GM18505 (cell line): ENCODE measurements around the gene COMTD1.
"Not testable (repeated sequence)": the region's sequence is repeated elsewhere in the genome, so short reads cannot be mapped to it uniquely, and the experiment has no call there.

ENCODE experiments used
- ATAC-seq: cut with Tn5 transposase; IDR thresholded peaks from one replicate; pipeline ENCODE4 v1.9.1; 2021; ENCODE audit not compliant: unreplicated experiment
- POLR2A ChIP-seq: IDR thresholded peaks from 4 replicates; pipeline ENCODE4 v1.6.1; 2011; ENCODE audit warnings: borderline replicate concordance; ENCODE audit not compliant: insufficient read depth, insufficient read length; ENCODE audit errors: extremely low read depth

Gene COMTD1

GRCh38 chr10:75203724-75204123 lies 32.0 kb downstream of the COMTD1 start:
- no peak for ATAC-seq

GRCh38 chr10:75203046-75203620 lies 32.6 kb downstream of the COMTD1 start:
- ATAC-seq, result not testable (repeated sequence)

More at GRCh38 chr10:75203724-75204123, 32.0 kb downstream of the COMTD1 start:
- TF ChIP-seq POLR2A, result no peak

- no peak for TF ChIP-seq POLR2A
- ATAC-seq, result no peak
Measured at GRCh38 chr10:75202321-75203045, 33.3 kb downstream of the COMTD1 start.

- no peak for TF ChIP-seq POLR2A
- no peak for ATAC-seq
Measured at GRCh38 chr10:75201793-75202307, 33.9 kb downstream of the COMTD1 start.

GRCh38 chr10:75199949-75200348 lies 35.8 kb downstream of the COMTD1 start:
- ATAC-seq, result not testable (repeated sequence)

- no peak for ATAC-seq
- no peak for TF ChIP-seq POLR2A
Measured at GRCh38 chr10:75197906-75198305, 37.9 kb downstream of the COMTD1 start.

GRCh38 chr10:75197066-75197465 lies 38.7 kb downstream of the COMTD1 start:
- ATAC-seq, result no peak
- no peak for TF ChIP-seq POLR2A

- no peak for TF ChIP-seq POLR2A
- ATAC-seq, result no peak
Measured at GRCh38 chr10:75195035-75195763, 40.6 kb downstream of the COMTD1 start.

- not testable (repeated sequence) for ATAC-seq
Measured at GRCh38 chr10:75194625-75195024, 41.1 kb downstream of the COMTD1 start.

GRCh38 chr10:75191821-75192568 lies 43.8 kb downstream of the COMTD1 start:
- no peak for ATAC-seq
- no peak for TF ChIP-seq POLR2A

GRCh38 chr10:75189266-75190096 lies 46.3 kb downstream of the COMTD1 start:
- ATAC-seq, result no peak
- TF ChIP-seq POLR2A, result no peak

GRCh38 chr10:75188522-75188921 lies 47.2 kb downstream of the COMTD1 start:
- ATAC-seq, result not testable (repeated sequence)

- no peak for ATAC-seq
- TF ChIP-seq POLR2A, result no peak
Measured at GRCh38 chr10:75187961-75188426, 47.8 kb downstream of the COMTD1 start.
